Measurements from ENCODE around the gene ERAP2.

The ERAP2 gene

GRCh38 chr5:96957254-96958049 lies 81.2 kb downstream of the ERAP2 start:
- TF ChIP-seq ZFX (IDR thresholded peaks at IDR 0.05) = no peak
- TF ChIP-seq CTCF (conservative IDR thresholded peaks at IDR 0.05) = no peak
- H3K27ac ChIP-seq = peak overlapping the region; percentile 84; the same call in 1 of the 2 replicates

- TF ChIP-seq CTCF (conservative IDR thresholded peaks at IDR 0.05) (no peak), ZFX (IDR thresholded peaks at IDR 0.05) (no peak)
- H3K27ac ChIP-seq = peak overlapping the region; percentile 84
Observed at GRCh38 chr5:96958977-96959376, 82.7 kb downstream of the ERAP2 start.

GRCh38 chr5:96961053-96961452 lies 84.8 kb downstream of the ERAP2 start:
- H3K27ac ChIP-seq = no peak overlapping the region

GRCh38 chr5:96962540-96962991 lies 86.3 kb downstream of the ERAP2 start:
- TF ChIP-seq ZFX (IDR thresholded peaks at IDR 0.05) = no peak
- no peak for TF ChIP-seq CTCF (conservative IDR thresholded peaks at IDR 0.05)
- no peak overlapping the region for H3K27ac ChIP-seq

More at GRCh38 chr5:96961053-96961452, 84.8 kb downstream of the ERAP2 start:
- TF ChIP-seq CTCF (conservative IDR thresholded peaks at IDR 0.05) (no peak), ZFX (IDR thresholded peaks at IDR 0.05) (no peak)

- H3K27ac ChIP-seq = no peak overlapping the region
- no peak for TF ChIP-seq ZFX (IDR thresholded peaks at IDR 0.05)
- no peak for TF ChIP-seq CTCF (conservative IDR thresholded peaks at IDR 0.05)
Observed at GRCh38 chr5:96963267-96963666, 87.0 kb downstream of the ERAP2 start.

- no peak overlapping the region for H3K27ac ChIP-seq
- TF ChIP-seq CTCF (conservative IDR thresholded peaks at IDR 0.05) (no peak), ZFX (IDR thresholded peaks at IDR 0.05) (no peak)
Observed at GRCh38 chr5:96966801-96967200, 90.5 kb downstream of the ERAP2 start.

- TF ChIP-seq CTCF (conservative IDR thresholded peaks at IDR 0.05) = no peak
- no peak overlapping the region for H3K27ac ChIP-seq
Observed at GRCh38 chr5:96967400-96967799, 91.1 kb downstream of the ERAP2 start.
